IPS-18a (cell line): ENCODE results near the gene FAM219A.

ENCODE experiments used
- H3K27ac ChIP-seq: one replicate; pipeline ENCODE4 v1.5.1; 2013; ENCODE audit warnings: low read length
- H3K27me3 ChIP-seq: one replicate; pipeline ENCODE4 v1.6.1; 2013; ENCODE audit warnings: mild to moderate bottlenecking, low read length; ENCODE audit not compliant: control insufficient read depth, insufficient read depth
- H3K36me3 ChIP-seq: one replicate; pipeline ENCODE4 v1.6.1; 2013; ENCODE audit warnings: low read depth, low read length; ENCODE audit not compliant: control insufficient read depth
- H3K4me1 ChIP-seq: one replicate; pipeline ENCODE4 v1.6.1; 2013; ENCODE audit warnings: low read depth, low read length; ENCODE audit not compliant: control insufficient read depth
- H3K4me3 ChIP-seq: one replicate; pipeline ENCODE4 v1.5.1; 2013; ENCODE audit warnings: low read length
- H3K9ac ChIP-seq: one replicate; pipeline ENCODE4 v1.6.1; 2013; ENCODE audit warnings: mild to moderate bottlenecking, low read length, moderate library complexity
- H3K9me3 ChIP-seq: one replicate; pipeline ENCODE4 v1.6.1; 2013; ENCODE audit warnings: low read depth, low read length; ENCODE audit not compliant: control insufficient read depth

The FAM219A gene

DNA sequence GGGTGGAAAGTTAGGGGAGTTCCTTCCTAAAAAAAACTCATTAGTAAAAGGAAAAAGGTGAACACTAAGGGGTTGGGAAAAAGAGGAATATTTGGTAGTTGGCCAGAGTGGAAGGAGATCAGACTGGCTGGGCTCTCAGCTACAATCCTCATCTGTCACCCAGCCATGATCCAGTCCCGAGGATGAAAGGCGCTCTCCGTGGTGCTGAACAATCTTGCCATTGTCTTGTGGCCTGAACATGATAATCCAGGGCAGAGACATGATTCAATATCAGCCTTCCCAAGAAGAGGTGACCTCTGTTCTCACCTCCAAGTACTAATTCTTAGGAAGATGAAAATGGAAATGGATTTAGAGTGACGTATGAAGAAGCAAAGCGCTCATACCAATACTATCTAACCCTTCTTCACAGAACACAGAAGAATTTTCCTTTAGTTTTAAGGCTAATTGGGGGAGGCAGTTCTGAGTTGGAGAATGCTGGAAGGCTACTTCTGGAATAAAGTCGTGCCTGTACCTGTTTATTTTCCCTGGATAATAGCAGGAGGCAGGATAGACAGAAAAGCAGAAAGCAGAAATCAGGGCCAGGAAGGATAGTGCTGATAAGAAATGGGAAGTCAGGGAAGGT is 45.0 kb downstream of the FAM219A start:
- H3K4me3 ChIP-seq = no peak overlapping the region
- no peak overlapping the region for H3K27ac ChIP-seq
- H3K4me1 ChIP-seq = no peaks in the 10 kb centered on the region
- H3K9me3 ChIP-seq = no peaks in the 10 kb centered on the region
- H3K9ac ChIP-seq = no peak overlapping the region
- H3K27me3 ChIP-seq = no peaks in the 10 kb centered on the region
- H3K36me3 ChIP-seq = no peaks in the 10 kb centered on the region

GRCh38 chr9:34412336-34412735 is 46.0 kb downstream of the FAM219A start:
- Histone ChIP-seq H3K27me3 (no peaks in the 10 kb centered on the region), H3K4me1 (no peaks in the 10 kb centered on the region), H3K4me3 (no peak overlapping the region), H3K9ac (no peak overlapping the region), H3K27ac (no peak overlapping the region), H3K36me3 (no peaks in the 10 kb centered on the region), H3K9me3 (no peaks in the 10 kb centered on the region)

DNA sequence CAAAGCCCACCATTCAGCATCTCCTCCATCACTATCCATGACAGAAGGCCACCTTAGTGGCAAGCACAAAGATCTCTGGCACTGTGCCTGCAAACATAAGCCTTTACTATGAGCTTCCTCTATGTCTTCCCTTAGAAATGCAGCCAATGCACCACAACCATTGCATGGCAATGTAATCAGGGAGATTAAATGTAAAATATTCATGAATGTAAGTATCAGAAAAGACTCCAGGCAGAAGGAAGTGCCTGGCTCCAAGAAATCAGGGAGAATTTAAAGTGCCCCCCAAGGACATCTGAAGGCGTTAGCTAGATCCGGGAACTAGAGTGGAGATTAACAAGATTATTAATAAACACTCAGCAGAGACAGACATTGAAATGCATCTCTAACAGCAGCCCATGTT is 49.2 kb downstream of the FAM219A start:
- Histone ChIP-seq H3K36me3 (no peaks in the 10 kb centered on the region), H3K4me1 (no peaks in the 10 kb centered on the region), H3K4me3 (no peak overlapping the region), H3K9ac (no peak overlapping the region), H3K27ac (no peak overlapping the region), H3K9me3 (no peaks in the 10 kb centered on the region), H3K27me3 (no peaks in the 10 kb centered on the region)

DNA sequence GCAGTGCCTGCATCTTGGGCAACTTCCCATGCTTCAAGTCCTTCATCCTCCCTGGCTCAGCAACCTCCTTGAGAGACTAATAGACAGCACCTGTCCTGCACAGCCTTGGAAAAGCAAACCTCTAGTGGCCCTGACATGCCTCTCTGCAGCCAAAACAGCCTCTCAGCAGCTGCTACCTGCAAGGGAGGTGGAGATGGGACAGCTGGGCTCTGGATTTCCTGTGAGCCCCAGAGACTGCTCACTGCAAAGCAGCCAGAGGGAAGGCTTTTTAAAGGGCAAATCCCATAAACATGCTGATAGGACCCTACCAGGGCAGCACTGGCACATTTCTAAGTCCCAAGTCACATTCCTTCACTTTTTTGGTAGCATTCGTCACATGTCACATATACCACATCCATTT is 50.2 kb downstream of the FAM219A start:
- H3K9me3 ChIP-seq = no peaks in the 10 kb centered on the region
- no peak overlapping the region for H3K9ac ChIP-seq
- no peaks in the 10 kb centered on the region for H3K27me3 ChIP-seq
- H3K4me1 ChIP-seq = no peaks in the 10 kb centered on the region
- H3K4me3 ChIP-seq = no peak overlapping the region
- no peaks in the 10 kb centered on the region for H3K36me3 ChIP-seq
- no peak overlapping the region for H3K27ac ChIP-seq

- Histone ChIP-seq H3K9me3 (no peaks in the 10 kb centered on the region), H3K4me1 (no peaks in the 10 kb centered on the region), H3K4me3 (no peak overlapping the region), H3K9ac (no peak overlapping the region), H3K27ac (no peak overlapping the region), H3K27me3 (no peaks in the 10 kb centered on the region), H3K36me3 (no peaks in the 10 kb centered on the region)
Measured at GRCh38 chr9:34406219-34406618, 52.2 kb downstream of the FAM219A start.

- Histone ChIP-seq H3K27ac (no peak overlapping the region), H3K4me1 (no peaks in the 10 kb centered on the region), H3K9ac (no peak overlapping the region), H3K9me3 (no peaks in the 10 kb centered on the region), H3K27me3 (no peaks in the 10 kb centered on the region), H3K4me3 (no peak overlapping the region), H3K36me3 (no peaks in the 10 kb centered on the region)
Measured at GRCh38 chr9:34405719-34406118, 52.7 kb downstream of the FAM219A start.

GRCh38 chr9:34403554-34404380 is 54.6 kb downstream of the FAM219A start:
- no peaks in the 10 kb centered on the region for H3K36me3 ChIP-seq
- H3K4me3 ChIP-seq = no peak overlapping the region
- H3K9me3 ChIP-seq = no peaks in the 10 kb centered on the region
- no peak overlapping the region for H3K9ac ChIP-seq
- no peaks in the 10 kb centered on the region for H3K27me3 ChIP-seq
- no peak overlapping the region for H3K27ac ChIP-seq
- no peaks in the 10 kb centered on the region for H3K4me1 ChIP-seq

DNA sequence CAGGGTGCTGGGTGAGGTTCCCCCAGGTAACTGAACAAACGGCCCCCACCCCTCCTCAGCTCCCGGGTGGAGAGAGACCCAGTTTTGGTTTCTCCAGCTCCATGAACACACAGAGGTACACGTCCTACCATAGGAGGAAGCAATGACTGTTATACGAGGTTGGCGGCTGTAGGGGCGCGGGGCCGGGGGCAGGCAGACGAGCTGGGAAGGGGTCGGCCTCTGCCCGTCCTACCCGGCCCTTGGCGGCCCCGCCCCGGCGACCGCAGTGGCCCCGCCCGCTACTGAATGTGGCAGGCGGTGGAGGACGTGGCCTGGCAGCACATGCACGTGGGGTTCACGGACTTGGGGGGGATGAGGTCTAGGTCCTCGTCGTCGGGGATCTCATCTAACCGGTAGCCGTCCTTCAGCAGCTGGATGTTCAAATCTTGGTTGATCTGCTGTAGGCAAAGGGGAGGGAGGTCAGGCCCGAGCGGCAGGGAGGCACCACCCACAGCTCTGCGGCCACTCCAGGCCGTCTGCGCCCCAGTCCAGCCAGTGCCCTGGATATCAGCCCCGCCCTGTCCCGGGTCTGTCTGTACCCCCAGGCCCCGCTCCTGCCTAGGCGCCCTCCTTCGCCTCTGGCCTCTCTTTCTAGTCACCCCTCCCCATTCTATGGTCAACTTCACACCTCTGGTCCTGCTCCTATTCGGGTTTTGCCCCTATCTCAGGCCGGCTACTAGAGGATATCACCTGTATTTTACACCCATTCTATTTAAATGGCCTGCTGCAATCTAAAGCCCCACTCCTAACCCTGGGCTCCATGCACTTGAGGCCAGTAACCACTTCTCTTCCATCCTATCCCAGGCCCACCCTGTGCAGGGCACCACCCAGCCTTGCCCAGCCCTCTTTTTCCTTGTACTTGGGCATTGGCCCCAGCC is 57.4 kb downstream of the FAM219A start:
- Histone ChIP-seq H3K4me3 (no peak overlapping the region), H3K27me3 (no peaks in the 10 kb centered on the region), H3K9me3 (no peaks in the 10 kb centered on the region), H3K9ac (no peak overlapping the region), H3K27ac (no peak overlapping the region), H3K4me1 (no peaks in the 10 kb centered on the region), H3K36me3 (no peaks in the 10 kb centered on the region)

- no peaks in the 10 kb centered on the region for H3K9me3 ChIP-seq
- H3K27ac ChIP-seq = no peak overlapping the region
- no peaks in the 10 kb centered on the region for H3K36me3 ChIP-seq
- no peak overlapping the region for H3K9ac ChIP-seq
- no peaks in the 10 kb centered on the region for H3K4me1 ChIP-seq
- H3K4me3 ChIP-seq = no peak overlapping the region
- no peaks in the 10 kb centered on the region for H3K27me3 ChIP-seq
Measured at GRCh38 chr9:34400275-34400674, 58.1 kb downstream of the FAM219A start.

- Histone ChIP-seq H3K9ac (no peak overlapping the region), H3K27me3 (no peaks in the 10 kb centered on the region), H3K36me3 (no peaks in the 10 kb centered on the region), H3K27ac (no peak overlapping the region), H3K4me1 (no peaks in the 10 kb centered on the region), H3K9me3 (no peaks in the 10 kb centered on the region), H3K4me3 (no peak overlapping the region)
Measured at GRCh38 chr9:34399729-34400128, 58.6 kb downstream of the FAM219A start.

DNA sequence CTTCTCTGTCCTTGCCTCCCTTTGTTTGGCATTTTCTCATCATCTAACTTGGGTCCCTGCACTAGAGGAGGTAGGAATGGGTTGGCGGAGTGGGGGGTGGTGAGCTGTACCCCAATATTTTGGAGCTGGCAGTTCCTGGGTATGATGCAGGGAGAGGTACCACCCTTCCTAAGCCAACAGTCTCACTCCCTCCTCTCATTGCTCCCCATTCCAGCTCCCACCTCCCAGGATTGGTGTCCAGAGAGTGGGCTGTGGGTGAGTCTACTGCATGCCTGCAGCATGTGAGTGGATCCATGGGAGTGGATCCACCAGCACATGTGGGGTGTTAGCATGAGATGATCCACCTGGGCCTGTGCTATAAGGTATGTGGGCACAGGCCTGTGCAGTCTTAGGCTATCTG is 59.5 kb downstream of the FAM219A start:
- no peak overlapping the region for H3K27ac ChIP-seq
- no peaks in the 10 kb centered on the region for H3K27me3 ChIP-seq
- no peak overlapping the region for H3K4me3 ChIP-seq
- H3K9me3 ChIP-seq = no peaks in the 10 kb centered on the region
- H3K36me3 ChIP-seq = no peaks in the 10 kb centered on the region
- H3K4me1 ChIP-seq = no peaks in the 10 kb centered on the region
- H3K9ac ChIP-seq = no peak overlapping the region
